HCT116 (cell line): ENCODE measurements around the gene B4GALNT3.

Experiments used
- CEBPB ChIP-seq: IDR thresholded peaks from 2 replicates; pipeline ENCODE4 v1.6.1; 2012; ENCODE audit warnings: low read depth
- EZH2 ChIP-seq: fragments of 200-600 bp; sonication (generic); IDR thresholded peaks from 2 replicates; pipeline ENCODE4 v1.6.1; 2017; ENCODE audit warnings: antibody characterized with exemption, mixed run types
- FOSL1 ChIP-seq: IDR thresholded peaks from 2 replicates; pipeline ENCODE4 v1.6.1; 2012; ENCODE audit warnings: low read depth
- JUND ChIP-seq: IDR thresholded peaks from 2 replicates; pipeline ENCODE4 v1.6.1; 2012
- POLR2A ChIP-seq: IDR thresholded peaks from 2 replicates; pipeline ENCODE4 v1.7.0; 2011; ENCODE audit warnings: borderline replicate concordance; ENCODE audit not compliant: insufficient read depth, insufficient read length; ENCODE audit errors: extremely low read depth
- YY1 ChIP-seq: IDR thresholded peaks from 2 replicates; pipeline ENCODE4 v1.6.1; 2011; ENCODE audit warnings: low read length, low read depth, moderate library complexity, mild to moderate bottlenecking; ENCODE audit not compliant: insufficient replicate concordance; ENCODE audit errors: extremely low read depth
- ZNF274 ChIP-seq: fragments of 200-500 bp; sonication (Bioruptor generic); IDR thresholded peaks from 2 replicates; pipeline ENCODE4 v1.6.1; 2014; ENCODE audit warnings: mild to moderate bottlenecking, low read depth, low read length, inconsistent platforms
- TF ChIP-seq, protein P1 (sequence below), 3 experiments: fragments of 200-600 bp in 1 of 3; sonication (generic) in 1 of 3; IDR thresholded peaks in 2 of 3; conservative IDR thresholded peaks in 1 of 3; 2 replicates each; pipeline ENCODE4 v1.5.1; 2012 to 2017; ENCODE audit warnings: low read depth in 2 of 3, low read length in 2 of 3, antibody characterized with exemption in 1 of 3, borderline replicate concordance in 1 of 3, control low read depth in 1 of 3, mild to moderate bottlenecking in 1 of 3, mixed read lengths in 1 of 3, mixed run types in 1 of 3, moderate library complexity in 1 of 3; ENCODE audit not compliant: insufficient read depth in 1 of 3
- TF ChIP-seq, protein P2 (sequence below): IDR thresholded peaks from 2 replicates; pipeline ENCODE4 v1.6.1; 2012; ENCODE audit warnings: low read depth

DNA sequence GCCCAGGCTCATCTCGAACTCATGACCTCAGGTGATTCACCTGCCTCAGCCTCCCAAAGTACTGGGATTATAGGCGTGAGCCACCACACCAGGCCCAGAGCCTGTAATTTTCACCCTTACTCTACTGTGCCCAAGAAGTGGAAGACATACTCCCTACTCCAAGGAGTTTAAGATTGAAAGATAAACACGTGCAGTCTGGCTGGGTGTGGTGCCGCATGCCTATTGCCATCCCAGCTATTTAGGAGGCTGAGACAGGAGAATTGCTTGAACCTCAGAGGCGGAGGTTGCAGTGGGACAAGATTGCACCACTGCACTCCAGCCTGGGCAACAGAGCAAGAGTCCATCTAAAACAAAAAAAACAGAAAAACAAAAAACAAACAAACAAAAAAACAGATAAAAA is 113.5 kb downstream of the B4GALNT3 start:
- TF ChIP-seq, protein P1, sequence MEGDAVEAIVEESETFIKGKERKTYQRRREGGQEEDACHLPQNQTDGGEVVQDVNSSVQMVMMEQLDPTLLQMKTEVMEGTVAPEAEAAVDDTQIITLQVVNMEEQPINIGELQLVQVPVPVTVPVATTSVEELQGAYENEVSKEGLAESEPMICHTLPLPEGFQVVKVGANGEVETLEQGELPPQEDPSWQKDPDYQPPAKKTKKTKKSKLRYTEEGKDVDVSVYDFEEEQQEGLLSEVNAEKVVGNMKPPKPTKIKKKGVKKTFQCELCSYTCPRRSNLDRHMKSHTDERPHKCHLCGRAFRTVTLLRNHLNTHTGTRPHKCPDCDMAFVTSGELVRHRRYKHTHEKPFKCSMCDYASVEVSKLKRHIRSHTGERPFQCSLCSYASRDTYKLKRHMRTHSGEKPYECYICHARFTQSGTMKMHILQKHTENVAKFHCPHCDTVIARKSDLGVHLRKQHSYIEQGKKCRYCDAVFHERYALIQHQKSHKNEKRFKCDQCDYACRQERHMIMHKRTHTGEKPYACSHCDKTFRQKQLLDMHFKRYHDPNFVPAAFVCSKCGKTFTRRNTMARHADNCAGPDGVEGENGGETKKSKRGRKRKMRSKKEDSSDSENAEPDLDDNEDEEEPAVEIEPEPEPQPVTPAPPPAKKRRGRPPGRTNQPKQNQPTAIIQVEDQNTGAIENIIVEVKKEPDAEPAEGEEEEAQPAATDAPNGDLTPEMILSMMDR (IDR thresholded peaks at IDR 0.05 in 2 of 3, conservative IDR thresholded peaks at IDR 0.05 in 1 of 3; ENCODE audit: borderline replicate concordance in 1 of 3, insufficient read depth in 1 of 3, low read depth in 2 of 3, low read length in 2 of 3), result no peak
- TF ChIP-seq POLR2A (no peak), CEBPB (no peak), EZH2 (no peak), ZNF274 (no peak), JUND (no peak), YY1 (no peak), FOSL1 (no peak)
- TF ChIP-seq, protein P2, sequence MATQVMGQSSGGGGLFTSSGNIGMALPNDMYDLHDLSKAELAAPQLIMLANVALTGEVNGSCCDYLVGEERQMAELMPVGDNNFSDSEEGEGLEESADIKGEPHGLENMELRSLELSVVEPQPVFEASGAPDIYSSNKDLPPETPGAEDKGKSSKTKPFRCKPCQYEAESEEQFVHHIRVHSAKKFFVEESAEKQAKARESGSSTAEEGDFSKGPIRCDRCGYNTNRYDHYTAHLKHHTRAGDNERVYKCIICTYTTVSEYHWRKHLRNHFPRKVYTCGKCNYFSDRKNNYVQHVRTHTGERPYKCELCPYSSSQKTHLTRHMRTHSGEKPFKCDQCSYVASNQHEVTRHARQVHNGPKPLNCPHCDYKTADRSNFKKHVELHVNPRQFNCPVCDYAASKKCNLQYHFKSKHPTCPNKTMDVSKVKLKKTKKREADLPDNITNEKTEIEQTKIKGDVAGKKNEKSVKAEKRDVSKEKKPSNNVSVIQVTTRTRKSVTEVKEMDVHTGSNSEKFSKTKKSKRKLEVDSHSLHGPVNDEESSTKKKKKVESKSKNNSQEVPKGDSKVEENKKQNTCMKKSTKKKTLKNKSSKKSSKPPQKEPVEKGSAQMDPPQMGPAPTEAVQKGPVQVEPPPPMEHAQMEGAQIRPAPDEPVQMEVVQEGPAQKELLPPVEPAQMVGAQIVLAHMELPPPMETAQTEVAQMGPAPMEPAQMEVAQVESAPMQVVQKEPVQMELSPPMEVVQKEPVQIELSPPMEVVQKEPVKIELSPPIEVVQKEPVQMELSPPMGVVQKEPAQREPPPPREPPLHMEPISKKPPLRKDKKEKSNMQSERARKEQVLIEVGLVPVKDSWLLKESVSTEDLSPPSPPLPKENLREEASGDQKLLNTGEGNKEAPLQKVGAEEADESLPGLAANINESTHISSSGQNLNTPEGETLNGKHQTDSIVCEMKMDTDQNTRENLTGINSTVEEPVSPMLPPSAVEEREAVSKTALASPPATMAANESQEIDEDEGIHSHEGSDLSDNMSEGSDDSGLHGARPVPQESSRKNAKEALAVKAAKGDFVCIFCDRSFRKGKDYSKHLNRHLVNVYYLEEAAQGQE, result no peak
